T follicular helper cell (primary cell): ENCODE measurements around the gene VAV2.

ENCODE experiments used
- DNase-seq: peaks from one replicate; pipeline ENCODE4 v3.0.0-alpha.2; 2020; ENCODE audit warnings: low read depth

The VAV2 gene

GRCh38 chr9:133795049-133795448, 197.1 kb downstream of the VAV2 start:
- DNase-seq = no peak

GRCh38 chr9:133794016-133794760, 197.9 kb downstream of the VAV2 start:
- DNase-seq = no peak

DNA sequence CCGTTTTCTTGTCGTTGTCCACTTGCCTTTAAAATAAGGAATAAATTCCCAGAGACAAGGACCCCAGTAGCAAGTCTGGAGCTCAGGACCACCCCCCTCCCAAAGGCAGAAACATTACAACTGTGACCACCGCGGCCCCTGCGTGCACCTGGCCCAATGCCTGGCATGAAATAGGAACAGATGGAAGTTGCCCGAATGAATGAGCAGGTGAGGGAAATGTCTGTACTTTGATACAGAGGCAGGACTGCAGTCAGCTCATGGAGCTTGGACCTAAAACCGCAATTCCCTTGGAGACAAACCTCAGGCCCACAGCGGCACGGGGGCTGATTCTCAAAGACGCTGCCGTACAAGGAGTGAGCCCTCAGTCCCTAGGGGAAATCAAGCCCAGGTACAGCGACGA, 198.7 kb downstream of the VAV2 start:
- no peak for DNase-seq

DNA sequence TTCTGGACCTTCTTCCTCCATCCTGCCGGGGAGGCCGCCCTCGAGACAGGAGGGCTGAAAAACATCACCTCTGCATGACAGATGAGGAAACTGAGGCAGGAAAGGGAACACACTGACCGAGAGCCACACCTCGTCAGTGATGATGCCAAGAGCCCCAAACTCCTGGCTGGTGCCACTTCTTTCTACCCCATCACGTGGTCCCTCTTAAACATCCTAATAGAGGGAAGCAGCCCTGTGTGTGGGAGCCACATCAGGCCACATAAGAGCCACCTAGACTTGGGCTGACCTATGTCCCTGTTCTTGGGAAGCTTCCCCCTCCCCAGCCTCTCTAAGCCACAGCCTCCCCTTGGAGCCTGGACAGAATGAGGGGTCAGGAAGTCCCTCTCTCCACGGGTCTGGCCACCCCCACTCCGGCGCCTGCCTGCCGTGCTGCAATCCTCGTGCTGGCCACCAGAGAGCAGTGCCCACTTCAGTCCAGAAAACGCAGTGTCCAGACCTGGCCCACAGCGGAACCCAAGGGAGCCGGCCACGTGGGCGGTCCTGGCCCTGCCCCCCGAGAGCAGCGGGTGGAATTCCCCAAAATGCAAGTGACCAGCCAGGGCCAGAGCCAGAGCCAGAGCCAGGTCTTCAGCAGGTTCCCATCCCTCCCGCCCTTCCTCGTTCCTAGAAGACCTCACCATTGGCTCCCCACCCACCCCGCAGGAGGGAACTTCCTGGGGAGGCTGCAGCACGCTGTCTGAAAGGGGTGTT, 199.2 kb downstream of the VAV2 start:
- peak; percentile 15 for DNase-seq

GRCh38 chr9:133791735-133792649, 200.1 kb downstream of the VAV2 start:
- no peak for DNase-seq

DNA sequence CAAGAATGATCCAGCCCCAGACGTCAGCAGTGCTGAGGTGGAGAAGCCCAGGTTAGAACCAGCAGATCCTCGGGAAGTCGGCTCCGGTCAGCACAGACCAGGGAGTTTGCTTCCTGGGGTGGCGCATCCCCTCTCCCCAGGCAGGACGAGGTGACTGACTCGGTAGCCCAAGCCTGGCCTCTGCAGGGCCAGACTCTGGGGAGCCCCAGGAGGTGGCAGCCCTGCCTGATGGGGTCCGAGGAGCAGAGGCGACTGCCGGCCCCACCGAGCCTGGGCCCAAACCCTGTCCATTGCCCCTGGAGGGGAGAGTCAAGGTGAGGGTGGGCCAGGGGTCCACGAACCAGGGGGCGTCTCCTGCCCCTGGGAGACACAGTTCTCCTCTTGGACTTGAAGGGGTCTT, 201.1 kb downstream of the VAV2 start:
- DNase-seq = no peak

- DNase-seq = no peak
These were observed 202.3 kb downstream of the VAV2 start for GRCh38 chr9:133789778-133790177.

- DNase-seq = no peak
These were observed 203.1 kb downstream of the VAV2 start for GRCh38 chr9:133788819-133789717.

DNA sequence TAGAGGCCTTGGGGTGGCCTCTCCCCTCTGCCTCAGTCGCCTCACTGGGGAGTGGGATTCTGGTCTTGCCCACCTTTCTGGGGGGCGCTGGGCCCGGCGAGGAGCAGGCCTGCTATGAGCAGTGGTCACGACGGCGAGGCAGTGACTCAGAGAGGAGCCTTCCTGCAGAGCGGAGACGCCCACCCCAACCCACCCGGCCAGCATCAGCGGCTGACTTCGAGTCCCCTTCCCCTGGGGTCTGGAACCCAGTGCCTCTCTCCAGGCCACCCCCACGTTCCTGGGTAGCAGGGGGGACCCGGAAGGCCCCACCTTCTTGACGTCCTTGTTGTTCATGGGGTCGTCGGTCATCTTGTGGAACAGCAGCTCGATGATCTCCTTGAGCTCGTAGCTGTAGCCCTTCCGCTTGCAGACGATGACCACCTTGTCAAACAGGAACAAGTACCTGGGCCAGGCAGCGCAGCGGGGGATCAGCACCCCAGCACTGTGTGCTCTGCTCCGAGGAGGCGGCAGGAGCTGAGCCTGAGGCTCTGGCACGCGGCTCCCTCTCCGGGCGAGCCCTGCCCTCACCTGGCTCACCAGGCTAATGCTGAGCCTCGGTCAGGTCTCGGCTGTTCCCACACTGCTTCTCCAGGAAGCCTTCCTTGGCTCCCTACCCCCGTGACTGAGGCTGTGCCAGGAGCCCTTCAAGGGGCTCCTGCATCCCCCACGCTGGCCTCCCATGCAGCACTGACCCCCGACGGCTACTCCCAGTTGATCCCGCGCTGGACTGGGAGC, 203.9 kb downstream of the VAV2 start:
- no peak for DNase-seq

- DNase-seq = no peak
These were observed 204.4 kb downstream of the VAV2 start for GRCh38 chr9:133787754-133788025.

DNA sequence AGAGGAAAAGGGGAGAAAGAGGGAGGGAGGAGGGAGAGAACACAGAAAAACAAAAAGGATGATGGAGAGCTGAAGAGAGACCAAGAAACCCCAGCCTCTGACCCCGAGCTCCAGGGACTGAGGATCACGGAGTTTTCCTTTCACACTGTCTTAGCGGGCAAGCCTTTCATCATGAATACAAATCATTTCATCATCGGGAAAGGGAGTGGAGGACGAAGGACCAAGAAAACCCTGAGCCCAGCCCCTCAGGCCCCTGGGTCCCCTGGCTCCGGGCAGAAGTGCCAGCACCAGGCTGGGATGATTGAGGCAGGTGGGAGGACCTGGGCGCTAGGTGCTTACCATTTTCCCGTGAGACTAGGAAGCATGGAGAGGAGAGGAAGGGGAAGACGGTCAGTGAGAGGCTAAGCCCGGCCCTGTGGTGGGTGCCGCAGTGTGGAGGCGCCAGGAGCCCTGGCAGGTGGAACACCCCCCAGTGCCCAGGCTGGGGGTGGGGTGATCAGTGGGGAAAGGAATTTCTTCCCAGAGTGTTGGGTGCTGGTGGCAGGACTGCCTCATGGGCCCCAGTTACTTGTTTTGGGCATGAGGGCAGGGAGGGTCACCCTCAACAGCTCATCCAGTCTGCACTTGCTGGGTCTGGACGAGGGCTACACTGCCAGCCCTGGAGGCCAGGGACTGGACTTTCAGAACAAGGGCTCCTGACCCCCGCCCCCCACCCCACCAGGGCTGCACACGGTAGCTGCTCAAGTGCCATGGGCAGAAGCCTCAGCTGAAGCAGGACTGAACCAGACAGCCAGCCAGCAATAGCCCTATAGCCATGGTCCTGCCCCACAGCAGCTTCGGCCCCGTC, 205.0 kb downstream of the VAV2 start:
- no peak for DNase-seq

GRCh38 chr9:133786371-133786753, 205.8 kb downstream of the VAV2 start:
- no peak for DNase-seq

DNA sequence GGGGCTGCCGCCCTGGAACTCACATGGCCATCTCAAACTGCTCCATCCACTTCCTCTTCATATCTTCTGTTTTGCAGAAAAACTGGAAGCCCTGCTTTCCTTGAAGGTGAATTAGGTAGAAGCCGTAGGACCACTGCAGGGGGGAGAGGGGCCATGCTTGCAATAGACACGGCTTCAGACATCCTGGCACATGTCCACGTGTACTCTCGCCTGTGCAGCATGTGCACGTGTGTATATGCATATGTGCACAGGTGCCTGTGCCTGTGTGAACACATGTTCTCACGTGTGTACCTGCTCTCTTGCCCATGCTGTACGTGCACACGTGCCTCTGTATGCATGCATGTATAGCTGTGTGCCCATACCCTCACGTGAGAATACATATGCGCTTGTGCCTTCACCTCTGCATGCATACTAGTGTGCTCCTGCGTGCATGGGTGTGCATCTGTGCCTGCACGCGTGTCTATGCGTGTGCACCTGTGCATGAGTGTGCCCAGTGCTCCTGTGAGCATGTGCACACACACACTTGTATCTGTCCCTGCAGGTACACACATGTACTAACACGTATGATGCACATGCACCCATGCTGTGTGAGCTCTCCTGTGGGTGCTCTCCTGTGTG, 206.3 kb downstream of the VAV2 start:
- no peak for DNase-seq

DNA sequence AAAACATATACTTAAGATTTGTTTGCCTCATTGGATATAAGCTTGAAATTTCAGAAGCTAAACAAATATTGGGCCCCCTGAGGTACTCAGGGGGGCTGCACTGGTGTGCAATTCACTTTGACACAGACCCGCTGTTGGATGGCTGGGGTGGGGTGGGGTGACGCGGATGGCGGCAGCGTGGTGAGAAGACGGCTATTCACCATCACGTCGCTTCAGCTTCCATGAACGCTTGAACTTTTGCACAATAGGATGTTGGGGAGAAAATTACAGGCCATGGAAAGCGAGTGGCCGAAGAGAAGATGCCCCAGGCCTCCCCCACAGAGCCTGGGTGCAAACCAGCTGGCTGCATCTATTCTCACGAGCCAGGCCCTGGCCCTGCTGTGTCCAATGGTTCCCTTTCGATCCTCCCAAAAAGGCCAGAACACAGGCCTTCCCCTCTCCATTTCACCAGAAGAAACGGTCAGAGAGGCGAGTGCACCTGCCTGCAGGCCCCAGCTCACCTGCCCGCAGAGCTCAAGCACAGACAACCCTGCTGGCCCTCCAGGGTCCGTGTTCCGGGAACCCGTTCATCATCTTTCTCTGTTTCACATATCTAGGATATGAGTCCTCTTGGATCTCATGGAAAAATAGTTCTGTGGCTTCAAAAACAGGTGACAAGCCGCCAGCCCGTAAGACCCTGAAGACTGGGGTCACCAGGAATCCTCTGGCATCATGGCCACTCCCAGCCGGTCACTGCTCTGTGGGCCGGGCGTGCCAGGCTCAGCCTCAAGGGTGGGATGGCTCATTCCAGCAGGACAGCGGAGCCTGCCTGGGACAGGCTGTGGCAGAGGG, 207.2 kb downstream of the VAV2 start:
- no peak for DNase-seq

GRCh38 chr9:133783331-133783731, 208.8 kb downstream of the VAV2 start:
- DNase-seq = no peak

DNA sequence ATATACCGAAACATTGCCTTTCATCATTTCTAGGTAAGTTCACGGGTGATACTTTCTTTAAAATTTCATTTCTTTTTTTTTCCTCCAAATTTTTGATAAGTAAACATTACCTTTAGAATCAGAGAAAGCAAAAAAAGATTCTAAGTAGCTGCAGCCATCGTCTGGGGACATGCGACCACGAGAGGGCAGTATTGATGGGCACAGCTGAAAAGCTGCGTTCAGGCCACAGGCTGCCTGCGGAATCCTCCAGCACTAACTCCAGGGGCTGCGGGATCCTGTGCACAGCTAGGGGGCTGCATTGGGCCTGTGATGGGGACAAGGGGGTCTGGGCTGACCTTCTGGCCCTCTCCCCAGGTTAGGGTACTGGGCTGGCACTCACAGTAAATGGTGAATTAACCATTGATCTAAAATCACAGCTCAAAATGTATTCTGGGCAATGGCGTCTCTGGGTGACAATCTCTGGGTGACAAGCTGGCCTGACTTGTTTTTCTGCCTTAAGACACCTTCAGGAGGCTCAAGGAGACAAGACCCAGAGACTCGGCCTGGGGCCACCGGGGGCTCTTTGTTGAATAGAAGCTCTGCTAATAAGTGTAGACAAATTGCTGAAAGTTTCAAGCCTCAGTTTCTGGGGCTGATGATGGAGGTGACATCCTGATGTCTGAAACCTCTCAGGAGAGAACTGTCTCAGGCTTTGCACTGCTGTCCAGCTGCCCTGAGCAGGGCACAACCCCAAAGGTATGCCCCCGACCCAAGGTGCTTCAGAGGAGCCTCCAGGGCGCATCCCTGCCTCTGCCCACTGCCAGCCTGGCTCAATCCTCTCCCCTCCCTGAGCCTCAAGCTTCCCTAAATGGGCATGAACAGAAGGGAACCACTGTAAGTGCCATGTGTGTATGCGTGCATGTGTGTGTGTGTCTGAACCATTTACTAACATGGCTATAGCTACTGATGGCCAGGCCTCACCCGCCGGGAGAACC, 209.7 kb downstream of the VAV2 start:
- peak; percentile 50 for DNase-seq

DNA sequence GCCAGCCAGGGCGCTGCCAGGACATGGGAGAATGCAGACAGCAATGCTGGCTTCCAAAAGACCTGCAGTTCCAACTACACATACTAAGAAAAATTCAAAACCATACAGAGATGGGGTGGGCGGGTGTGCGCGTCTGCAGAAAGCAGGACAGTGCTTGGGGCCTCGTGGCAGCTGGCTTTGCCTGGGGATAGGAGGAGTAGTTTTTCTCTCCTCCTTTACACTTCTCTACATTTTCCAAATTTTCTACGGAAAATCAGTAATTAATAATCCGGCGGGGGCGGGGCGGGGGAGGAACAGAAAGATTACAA, 210.3 kb downstream of the VAV2 start:
- no peak for DNase-seq
